ENCODE data around the gene TSPAN16.

DNA sequence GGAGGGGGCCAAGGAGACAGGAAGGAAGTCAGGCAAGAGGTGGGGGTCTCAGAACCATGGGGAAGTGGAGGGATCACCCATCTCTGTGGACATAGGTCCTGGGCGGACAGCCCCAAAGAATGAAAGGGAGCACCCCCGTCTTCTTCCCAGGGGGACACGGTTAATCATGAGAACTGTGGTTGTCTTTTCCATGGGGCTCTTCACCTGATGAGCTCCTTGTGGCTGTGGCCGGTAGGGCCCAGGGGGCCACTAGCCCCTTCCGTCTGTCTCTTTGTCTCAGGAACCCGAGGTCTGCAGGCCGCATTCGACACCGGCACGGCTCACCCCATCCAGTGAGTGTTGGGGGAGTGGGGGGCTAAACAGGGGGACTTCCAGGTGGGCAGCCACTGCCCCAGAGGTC is 67.9 kb downstream of the TSPAN16 start:
- TF ChIP-seq ZC3H10 (CRISPR knock-in tag; IDR thresholded peaks at IDR 0.05) (no peak), ZNF565 (CRISPR knock-in tag; conservative IDR thresholded peaks at IDR 0.05; ENCODE audit: low read depth) (no peak), SNAI2 (CRISPR knock-in tag; IDR thresholded peaks at IDR 0.05) (no peak), ZNF70 (CRISPR knock-in tag; IDR thresholded peaks at IDR 0.05) (no peak), ZFP3 (CRISPR knock-in tag; IDR thresholded peaks at IDR 0.05) (no peak), BACH2 (CRISPR knock-in tag; IDR thresholded peaks at IDR 0.05; ENCODE audit: borderline replicate concordance) (no peak), ISL1 (CRISPR knock-in tag; IDR thresholded peaks at IDR 0.05) (no peak), ZNF8 (CRISPR knock-in tag; IDR thresholded peaks at IDR 0.05) (no peak), ARNTL (CRISPR knock-in tag; IDR thresholded peaks at IDR 0.05; ENCODE audit: borderline replicate concordance, low read depth) (no peak), PPARA (CRISPR knock-in tag; IDR thresholded peaks at IDR 0.05; ENCODE audit: borderline replicate concordance) (no peak)
- TF ChIP-seq, protein P1, sequence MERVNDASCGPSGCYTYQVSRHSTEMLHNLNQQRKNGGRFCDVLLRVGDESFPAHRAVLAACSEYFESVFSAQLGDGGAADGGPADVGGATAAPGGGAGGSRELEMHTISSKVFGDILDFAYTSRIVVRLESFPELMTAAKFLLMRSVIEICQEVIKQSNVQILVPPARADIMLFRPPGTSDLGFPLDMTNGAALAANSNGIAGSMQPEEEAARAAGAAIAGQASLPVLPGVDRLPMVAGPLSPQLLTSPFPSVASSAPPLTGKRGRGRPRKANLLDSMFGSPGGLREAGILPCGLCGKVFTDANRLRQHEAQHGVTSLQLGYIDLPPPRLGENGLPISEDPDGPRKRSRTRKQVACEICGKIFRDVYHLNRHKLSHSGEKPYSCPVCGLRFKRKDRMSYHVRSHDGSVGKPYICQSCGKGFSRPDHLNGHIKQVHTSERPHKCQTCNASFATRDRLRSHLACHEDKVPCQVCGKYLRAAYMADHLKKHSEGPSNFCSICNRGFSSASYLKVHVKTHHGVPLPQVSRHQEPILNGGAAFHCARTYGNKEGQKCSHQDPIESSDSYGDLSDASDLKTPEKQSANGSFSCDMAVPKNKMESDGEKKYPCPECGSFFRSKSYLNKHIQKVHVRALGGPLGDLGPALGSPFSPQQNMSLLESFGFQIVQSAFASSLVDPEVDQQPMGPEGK (CRISPR knock-in tag; IDR thresholded peaks at IDR 0.05; ENCODE audit: borderline replicate concordance) = no peak
- TF ChIP-seq, protein P2, sequence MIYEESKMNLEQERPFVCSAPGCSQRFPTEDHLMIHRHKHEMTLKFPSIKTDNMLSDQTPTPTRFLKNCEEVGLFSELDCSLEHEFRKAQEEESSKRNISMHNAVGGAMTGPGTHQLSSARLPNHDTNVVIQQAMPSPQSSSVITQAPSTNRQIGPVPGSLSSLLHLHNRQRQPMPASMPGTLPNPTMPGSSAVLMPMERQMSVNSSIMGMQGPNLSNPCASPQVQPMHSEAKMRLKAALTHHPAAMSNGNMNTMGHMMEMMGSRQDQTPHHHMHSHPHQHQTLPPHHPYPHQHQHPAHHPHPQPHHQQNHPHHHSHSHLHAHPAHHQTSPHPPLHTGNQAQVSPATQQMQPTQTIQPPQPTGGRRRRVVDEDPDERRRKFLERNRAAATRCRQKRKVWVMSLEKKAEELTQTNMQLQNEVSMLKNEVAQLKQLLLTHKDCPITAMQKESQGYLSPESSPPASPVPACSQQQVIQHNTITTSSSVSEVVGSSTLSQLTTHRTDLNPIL (CRISPR knock-in tag; IDR thresholded peaks at IDR 0.05; ENCODE audit: low read depth) = no peak
- TF ChIP-seq, protein P3, sequence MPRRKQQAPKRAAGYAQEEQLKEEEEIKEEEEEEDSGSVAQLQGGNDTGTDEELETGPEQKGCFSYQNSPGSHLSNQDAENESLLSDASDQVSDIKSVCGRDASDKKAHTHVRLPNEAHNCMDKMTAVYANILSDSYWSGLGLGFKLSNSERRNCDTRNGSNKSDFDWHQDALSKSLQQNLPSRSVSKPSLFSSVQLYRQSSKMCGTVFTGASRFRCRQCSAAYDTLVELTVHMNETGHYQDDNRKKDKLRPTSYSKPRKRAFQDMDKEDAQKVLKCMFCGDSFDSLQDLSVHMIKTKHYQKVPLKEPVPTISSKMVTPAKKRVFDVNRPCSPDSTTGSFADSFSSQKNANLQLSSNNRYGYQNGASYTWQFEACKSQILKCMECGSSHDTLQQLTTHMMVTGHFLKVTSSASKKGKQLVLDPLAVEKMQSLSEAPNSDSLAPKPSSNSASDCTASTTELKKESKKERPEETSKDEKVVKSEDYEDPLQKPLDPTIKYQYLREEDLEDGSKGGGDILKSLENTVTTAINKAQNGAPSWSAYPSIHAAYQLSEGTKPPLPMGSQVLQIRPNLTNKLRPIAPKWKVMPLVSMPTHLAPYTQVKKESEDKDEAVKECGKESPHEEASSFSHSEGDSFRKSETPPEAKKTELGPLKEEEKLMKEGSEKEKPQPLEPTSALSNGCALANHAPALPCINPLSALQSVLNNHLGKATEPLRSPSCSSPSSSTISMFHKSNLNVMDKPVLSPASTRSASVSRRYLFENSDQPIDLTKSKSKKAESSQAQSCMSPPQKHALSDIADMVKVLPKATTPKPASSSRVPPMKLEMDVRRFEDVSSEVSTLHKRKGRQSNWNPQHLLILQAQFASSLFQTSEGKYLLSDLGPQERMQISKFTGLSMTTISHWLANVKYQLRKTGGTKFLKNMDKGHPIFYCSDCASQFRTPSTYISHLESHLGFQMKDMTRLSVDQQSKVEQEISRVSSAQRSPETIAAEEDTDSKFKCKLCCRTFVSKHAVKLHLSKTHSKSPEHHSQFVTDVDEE (CRISPR knock-in tag; IDR thresholded peaks at IDR 0.05) = no peak
